HCT116 (cell line): ENCODE data around the gene OCA2. TPM values are rescaled to one million over a fixed set of nuclear protein-coding genes. Genes with fewer than 3 reads are reported as not detected.

ENCODE experiments used
- ATAC-seq: fragments of 200-7000 bp; cut with Tn5 transposase; 2 replicates; pipeline ENCODE4 v1.9.1; 2020; ENCODE audit warnings: mild to moderate bottlenecking, moderate library complexity
- BruUV-seq: library from RNA; stranded (reverse); fragments of 400-500 nt; replicated peaks from 2 replicates; lab custom pipeline; 2021; lab: Mats Ljungman, UMichigan
- CTCF ChIA-PET: fragments of 300-600 bp; sonication (Branson Sonifier 250); formaldehyde crosslinking; loops from one replicate; lab custom pipeline; 2021; ENCODE audit warnings: antibody characterized with exemption; lab: Charles Lee
- POLR2A ChIA-PET: fragments of 300-600, 350-600 bp; sonication (Branson Sonifier 250); formaldehyde crosslinking; loops from one replicate; lab custom pipeline; 2021; ENCODE audit warnings: antibody characterized with exemption; lab: Charles Lee
- RAD21 ChIA-PET, 2 experiments: fragments of 300-600 bp; sonication (Branson Sonifier 250); formaldehyde crosslinking; loops; one replicate each; lab custom pipeline; 2023; ENCODE audit warnings: low total read pairs in 2 of 2; ENCODE audit not compliant: uncharacterized antibody in 2 of 2, unreplicated experiment in 2 of 2, low non-redundant PET in 1 of 2; lab: Charles Lee
- DNase-seq: peaks from one replicate; pipeline ENCODE4 v3.0.0-alpha.2; 2010; ENCODE audit warnings: low read depth, low spot score
- H2AFZ ChIP-seq: fragments of 200-600 bp; shearing (Covaris generic), sonication (generic); 2 replicates; pipeline ENCODE4 v1.6.1; 2017; ENCODE audit warnings: low read depth, mixed run types, mixed read lengths, antibody characterized with exemption, low read length; ENCODE audit not compliant: poor library complexity, severe bottlenecking
- H3K27ac ChIP-seq: 2 replicates; pipeline ENCODE4 v1.5.1; 2012; ENCODE audit warnings: low read depth, low read length
- H3K27me3 ChIP-seq: fragments of 200-600 bp; sonication (generic); 2 replicates; pipeline ENCODE4 v1.6.1; 2016; ENCODE audit warnings: mixed run types, low read length, mixed read lengths; ENCODE audit not compliant: insufficient read depth
- H3K36me3 ChIP-seq, 2 experiments: fragments of 200-500 bp in 1 of 2; fragments of 200-600 bp in 1 of 2; sonication (Bioruptor generic) in 1 of 2; sonication (generic) in 1 of 2; 2 replicates each; pipeline versions ENCODE4 v1.5.1 to v1.6.1; 2014 to 2016; ENCODE audit warnings: low read length in 2 of 2, inconsistent platforms in 1 of 2, mixed read lengths in 1 of 2, mixed run types in 1 of 2; ENCODE audit not compliant: insufficient read depth in 2 of 2, control insufficient read depth in 1 of 2
- H3K4me1 ChIP-seq, 2 experiments: fragments of 200-600 bp in 1 of 2; sonication (generic) in 1 of 2; 2 replicates each; pipeline versions ENCODE4 v1.5.1 to v1.6.1; 2012 to 2017; ENCODE audit warnings: low read length in 2 of 2, inconsistent platforms in 1 of 2, mild to moderate bottlenecking in 1 of 2, mixed read lengths in 1 of 2, mixed run types in 1 of 2, moderate library complexity in 1 of 2; ENCODE audit not compliant: insufficient read depth in 2 of 2, control insufficient read depth in 1 of 2
- H3K4me2 ChIP-seq: fragments of 200-600 bp; sonication (generic); 2 replicates; pipeline ENCODE4 v1.6.1; 2017; ENCODE audit warnings: mixed run types, low read length, mixed read lengths
- H3K4me3 ChIP-seq, 2 experiments: fragments of 200-600 bp in 1 of 2; sonication (generic) in 1 of 2; replicated peaks in 1 of 2; 2 replicates each; pipeline ENCODE4 v1.5.1; 2011 to 2016; ENCODE audit warnings: low read length in 2 of 2, control low read depth in 1 of 2, low read depth in 1 of 2, mild to moderate bottlenecking in 1 of 2, mixed read lengths in 1 of 2, mixed run types in 1 of 2
- H3K79me2 ChIP-seq: fragments of 200-600 bp; sonication (generic); 2 replicates; pipeline ENCODE4 v1.6.1; 2017; ENCODE audit warnings: mild to moderate bottlenecking, mixed run types, low read length, moderate library complexity, mixed read lengths; ENCODE audit not compliant: insufficient read depth
- H3K9ac ChIP-seq: fragments of 200-600 bp; sonication (generic); 2 replicates; pipeline ENCODE4 v1.6.1; 2016; ENCODE audit warnings: low read length, mixed read lengths
- H3K9me2 ChIP-seq: fragments of 200-600 bp; sonication (generic), shearing (Covaris generic); 2 replicates; pipeline ENCODE4 v1.6.1; 2017; ENCODE audit warnings: mixed run types, mild to moderate bottlenecking, moderate library complexity; ENCODE audit not compliant: insufficient read depth
- H3K9me3 ChIP-seq, 2 experiments: fragments of 200-500 bp in 1 of 2; fragments of 200-600 bp in 1 of 2; sonication (Bioruptor generic) in 1 of 2; sonication (generic) in 1 of 2; 2 replicates each; pipeline ENCODE4 v1.6.1; 2014 to 2017; ENCODE audit warnings: low read length in 2 of 2, mixed read lengths in 2 of 2, inconsistent platforms in 1 of 2, low read depth in 1 of 2, mild to moderate bottlenecking in 1 of 2, mixed run types in 1 of 2, moderate library complexity in 1 of 2; ENCODE audit not compliant: control insufficient read depth in 1 of 2, insufficient read depth in 1 of 2
- H4K20me1 ChIP-seq: fragments of 200-600 bp; sonication (generic), shearing (Covaris generic); 2 replicates; pipeline ENCODE4 v1.6.1; 2017; ENCODE audit warnings: mixed run types, mild to moderate bottlenecking, moderate library complexity; ENCODE audit not compliant: insufficient read depth
- ATF3 ChIP-seq: IDR thresholded peaks from 2 replicates; pipeline ENCODE4 v1.6.1; 2012
- CEBPB ChIP-seq: IDR thresholded peaks from 2 replicates; pipeline ENCODE4 v1.6.1; 2012; ENCODE audit warnings: low read depth
- CTCF ChIP-seq, 3 experiments: fragments of 200-600 bp in 1 of 3; sonication (generic) in 1 of 3; IDR thresholded peaks in 2 of 3; conservative IDR thresholded peaks in 1 of 3; 2 replicates each; pipeline ENCODE4 v1.5.1; 2012 to 2017; ENCODE audit warnings: low read depth in 2 of 3, low read length in 2 of 3, antibody characterized with exemption in 1 of 3, borderline replicate concordance in 1 of 3, control low read depth in 1 of 3, mild to moderate bottlenecking in 1 of 3, mixed read lengths in 1 of 3, mixed run types in 1 of 3, moderate library complexity in 1 of 3; ENCODE audit not compliant: insufficient read depth in 1 of 3
- ELF1 ChIP-seq: IDR thresholded peaks from 2 replicates; pipeline ENCODE4 v1.6.1; 2012; ENCODE audit warnings: low read depth, borderline replicate concordance
- EZH2 ChIP-seq: fragments of 200-600 bp; sonication (generic); IDR thresholded peaks from 2 replicates; pipeline ENCODE4 v1.6.1; 2017; ENCODE audit warnings: antibody characterized with exemption, mixed run types
- FOSL1 ChIP-seq: IDR thresholded peaks from 2 replicates; pipeline ENCODE4 v1.6.1; 2012; ENCODE audit warnings: low read depth
- JUND ChIP-seq: IDR thresholded peaks from 2 replicates; pipeline ENCODE4 v1.6.1; 2012
- POLR2A ChIP-seq: IDR thresholded peaks from 2 replicates; pipeline ENCODE4 v1.7.0; 2011; ENCODE audit warnings: borderline replicate concordance; ENCODE audit not compliant: insufficient read depth, insufficient read length; ENCODE audit errors: extremely low read depth
- RAD21 ChIP-seq: IDR thresholded peaks from 2 replicates; pipeline ENCODE4 v1.6.1; 2012; ENCODE audit warnings: low read depth, mild to moderate bottlenecking
- TCF7L2 ChIP-seq: IDR thresholded peaks from 2 replicates; pipeline ENCODE4 v1.7.0; 2011; ENCODE audit warnings: borderline replicate concordance, inconsistent platforms; ENCODE audit not compliant: insufficient read depth, insufficient read length; ENCODE audit errors: extremely low read depth
- YY1 ChIP-seq: IDR thresholded peaks from 2 replicates; pipeline ENCODE4 v1.6.1; 2011; ENCODE audit warnings: low read length, low read depth, moderate library complexity, mild to moderate bottlenecking; ENCODE audit not compliant: insufficient replicate concordance; ENCODE audit errors: extremely low read depth
- ZBTB33 ChIP-seq: IDR thresholded peaks from 2 replicates; pipeline ENCODE4 v1.6.1; 2011; ENCODE audit warnings: mild to moderate bottlenecking, low read length, moderate library complexity; ENCODE audit not compliant: insufficient replicate concordance; ENCODE audit errors: extremely low read depth
- intact Hi-C: fragments of 100-400 bp; cut with micrococcal nuclease; formaldehyde crosslinking; loops from 2 replicates; pipeline ENCODE4 v1.10.0; 2022
- total RNA-seq: library from RNA; stranded (reverse); gene quantifications from one replicate; pipeline ENCODE4 v1.2.1, GENCODE V29; 2021; ENCODE audit not compliant: unreplicated experiment
- TF ChIP-seq, protein P1 (sequence below): IDR thresholded peaks from 2 replicates; pipeline ENCODE4 v1.6.1; 2012; ENCODE audit warnings: low read depth
- TF ChIP-seq, protein P2 (sequence below): IDR thresholded peaks from 2 replicates; pipeline ENCODE4 v1.6.1; 2012

OCA2 gene
- total RNA-seq, 1 experiment from 2014 or later: not detected

GRCh38 chr15:27889258-27889657 is 209.9 kb downstream of the OCA2 start (continued):
- no peak for TF ChIP-seq CTCF (IDR thresholded peaks at IDR 0.05 in 2 of 3, conservative IDR thresholded peaks at IDR 0.05 in 1 of 3; ENCODE audit: borderline replicate concordance in 1 of 3, insufficient read depth in 1 of 3, low read depth in 2 of 3, low read length in 2 of 3)

DNA sequence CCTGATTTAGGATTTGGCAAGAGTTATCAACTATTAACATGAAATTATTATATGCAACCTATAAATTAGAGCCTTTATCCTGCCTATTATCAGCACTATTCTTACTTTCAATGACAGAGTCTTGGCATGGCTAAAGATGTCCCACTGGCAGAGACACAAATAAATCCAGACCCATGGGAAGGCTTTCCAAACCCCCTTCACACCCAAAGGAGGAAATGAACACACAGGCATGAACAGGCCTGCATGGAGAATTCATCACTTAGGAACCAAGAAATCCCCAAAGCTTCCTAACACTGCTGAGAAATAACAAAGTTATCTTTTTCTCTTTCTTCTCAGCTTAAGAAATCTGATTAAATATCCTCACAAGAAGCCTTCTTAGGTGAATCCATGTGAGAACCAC is 213.9 kb downstream of the OCA2 start:
- no peaks in the 10 kb centered on the region for H3K79me2 ChIP-seq
- no peaks in the 10 kb centered on the region for H3K4me1 ChIP-seq
- DNase-seq (no peak), ATAC-seq (no peak)
- ChIA-PET CTCF (no interaction called here), RAD21 (no interaction called here), POLR2A (no interaction called here)
- no peak overlapping the region for H2AFZ ChIP-seq
- no peaks in the 10 kb centered on the region for H3K9me2 ChIP-seq
- no TSS peak for BruUV-seq
- no peak overlapping the region for H3K4me2 ChIP-seq
- H4K20me1 ChIP-seq: no peaks in the 10 kb centered on the region
- H3K36me3 ChIP-seq: no peaks in the 10 kb centered on the region
- H3K9me3 ChIP-seq: peaks cover 9 to 26% of the 10 kb centered on the region in 2 experiments; a peak in 2 of 4 replicates
- H3K27ac ChIP-seq: no peak overlapping the region
- H3K9ac ChIP-seq: no peak overlapping the region
- intact Hi-C loops: no loop called here
- no peak overlapping the region for H3K4me3 ChIP-seq
- no peaks in the 10 kb centered on the region for H3K27me3 ChIP-seq
- no peak for TF ChIP-seq ELF1
- no peak for TF ChIP-seq FOSL1
- TF ChIP-seq CEBPB: no peak
- no peak for TF ChIP-seq ATF3
- TF ChIP-seq YY1: no peak
- no peak for TF ChIP-seq EZH2
- TF ChIP-seq JUND: no peak
- no peak for TF ChIP-seq RAD21
- TF ChIP-seq CTCF (IDR thresholded peaks at IDR 0.05 in 2 of 3, conservative IDR thresholded peaks at IDR 0.05 in 1 of 3; ENCODE audit: borderline replicate concordance in 1 of 3, insufficient read depth in 1 of 3, low read depth in 2 of 3, low read length in 2 of 3): no peak
- TF ChIP-seq ZBTB33: no peak
- TF ChIP-seq TCF7L2: no peak
- TF ChIP-seq, protein P1, sequence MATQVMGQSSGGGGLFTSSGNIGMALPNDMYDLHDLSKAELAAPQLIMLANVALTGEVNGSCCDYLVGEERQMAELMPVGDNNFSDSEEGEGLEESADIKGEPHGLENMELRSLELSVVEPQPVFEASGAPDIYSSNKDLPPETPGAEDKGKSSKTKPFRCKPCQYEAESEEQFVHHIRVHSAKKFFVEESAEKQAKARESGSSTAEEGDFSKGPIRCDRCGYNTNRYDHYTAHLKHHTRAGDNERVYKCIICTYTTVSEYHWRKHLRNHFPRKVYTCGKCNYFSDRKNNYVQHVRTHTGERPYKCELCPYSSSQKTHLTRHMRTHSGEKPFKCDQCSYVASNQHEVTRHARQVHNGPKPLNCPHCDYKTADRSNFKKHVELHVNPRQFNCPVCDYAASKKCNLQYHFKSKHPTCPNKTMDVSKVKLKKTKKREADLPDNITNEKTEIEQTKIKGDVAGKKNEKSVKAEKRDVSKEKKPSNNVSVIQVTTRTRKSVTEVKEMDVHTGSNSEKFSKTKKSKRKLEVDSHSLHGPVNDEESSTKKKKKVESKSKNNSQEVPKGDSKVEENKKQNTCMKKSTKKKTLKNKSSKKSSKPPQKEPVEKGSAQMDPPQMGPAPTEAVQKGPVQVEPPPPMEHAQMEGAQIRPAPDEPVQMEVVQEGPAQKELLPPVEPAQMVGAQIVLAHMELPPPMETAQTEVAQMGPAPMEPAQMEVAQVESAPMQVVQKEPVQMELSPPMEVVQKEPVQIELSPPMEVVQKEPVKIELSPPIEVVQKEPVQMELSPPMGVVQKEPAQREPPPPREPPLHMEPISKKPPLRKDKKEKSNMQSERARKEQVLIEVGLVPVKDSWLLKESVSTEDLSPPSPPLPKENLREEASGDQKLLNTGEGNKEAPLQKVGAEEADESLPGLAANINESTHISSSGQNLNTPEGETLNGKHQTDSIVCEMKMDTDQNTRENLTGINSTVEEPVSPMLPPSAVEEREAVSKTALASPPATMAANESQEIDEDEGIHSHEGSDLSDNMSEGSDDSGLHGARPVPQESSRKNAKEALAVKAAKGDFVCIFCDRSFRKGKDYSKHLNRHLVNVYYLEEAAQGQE: no peak
- TF ChIP-seq, protein P2, sequence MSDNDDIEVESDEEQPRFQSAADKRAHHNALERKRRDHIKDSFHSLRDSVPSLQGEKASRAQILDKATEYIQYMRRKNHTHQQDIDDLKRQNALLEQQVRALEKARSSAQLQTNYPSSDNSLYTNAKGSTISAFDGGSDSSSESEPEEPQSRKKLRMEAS: no peak
- no peak for TF ChIP-seq POLR2A
